WTC11 (cell line): ENCODE results near the gene ZNF674. TPM values are rescaled to one million over a fixed set of nuclear protein-coding genes. Genes with fewer than 3 reads are reported as not detected.

ENCODE experiments used
- ATAC-seq: fragments of 200-7000 bp; cut with Tn5 transposase; 2 replicates; pipeline ENCODE4 v1.10.0; 2021; ENCODE audit warnings: mild to moderate bottlenecking, moderate library complexity
- CTCF ChIA-PET: fragments of 300-600 bp; sonication (Branson Sonifier 250); formaldehyde crosslinking; loops from one replicate; lab custom pipeline; 2021; ENCODE audit warnings: antibody characterized with exemption; lab: Charles Lee
- POLR2A ChIA-PET: fragments of 350-600 bp; sonication (Branson Sonifier 250); formaldehyde crosslinking; loops from one replicate; lab custom pipeline; 2021; ENCODE audit warnings: antibody characterized with exemption; lab: Charles Lee
- DNase-seq: peaks from one replicate; pipeline ENCODE4 v3.0.0; 2021; ENCODE audit warnings: low spot score
- H3K27ac Mint-ChIP-seq: 2 replicates; pipeline ENCODE4 v1.8.0; 2021; ENCODE audit warnings: mixed read lengths
- H3K27me3 Mint-ChIP-seq: 2 replicates; pipeline ENCODE4 v1.8.0; 2021; ENCODE audit warnings: low read depth, mild to moderate bottlenecking, moderate library complexity, mixed read lengths
- H3K36me3 Mint-ChIP-seq: 2 replicates; pipeline ENCODE4 v1.8.0; 2021; ENCODE audit warnings: mixed read lengths
- H3K4me1 Mint-ChIP-seq: 2 replicates; pipeline ENCODE4 v1.8.0; 2022; ENCODE audit warnings: mixed read lengths
- H3K4me3 Mint-ChIP-seq: 2 replicates; pipeline ENCODE4 v1.8.0; 2021; ENCODE audit warnings: mild to moderate bottlenecking, moderate library complexity, mixed read lengths
- H3K9me3 Mint-ChIP-seq: 2 replicates; pipeline ENCODE4 v1.8.0; 2021; ENCODE audit warnings: mixed read lengths
- AR ChIP-seq: fragments of 250-450 bp; sonication (Bioruptor Pico); IDR thresholded peaks from 2 replicates; pipeline ENCODE4 v1.9.0; 2021; ENCODE audit warnings: mild to moderate bottlenecking
- GABPB1 ChIP-seq: sonication (generic); formaldehyde crosslinking; IDR thresholded peaks from 2 replicates; pipeline ENCODE4 v1.8.1; 2023; ENCODE audit warnings: mild to moderate bottlenecking, missing genetic modification reagents
- MAX ChIP-seq: sonication (generic); formaldehyde crosslinking; IDR thresholded peaks from 2 replicates; pipeline ENCODE4 v1.8.0; 2022; ENCODE audit warnings: mild to moderate bottlenecking, missing genetic modification reagents
- MXD4 ChIP-seq: fragments of 250-450 bp; sonication (Bioruptor Pico); IDR thresholded peaks from 2 replicates; pipeline ENCODE4 v1.8.0; 2021; ENCODE audit warnings: mild to moderate bottlenecking, moderate library complexity, borderline replicate concordance
- MYBL2 ChIP-seq: sonication (generic); formaldehyde crosslinking; IDR thresholded peaks from 2 replicates; pipeline ENCODE4 v1.8.1; 2023; ENCODE audit warnings: mild to moderate bottlenecking, moderate library complexity, missing genetic modification reagents
- NFATC4 ChIP-seq: fragments of 250-450 bp; sonication (Bioruptor Pico); IDR thresholded peaks from 2 replicates; pipeline ENCODE4 v1.9.0; 2021; ENCODE audit warnings: mild to moderate bottlenecking
- PRRX2 ChIP-seq: fragments of 250-450 bp; sonication (Bioruptor Pico); IDR thresholded peaks from 2 replicates; pipeline ENCODE4 v1.8.0; 2021; ENCODE audit warnings: mild to moderate bottlenecking
- STAT6 ChIP-seq: sonication (generic); formaldehyde crosslinking; conservative IDR thresholded peaks from 2 replicates; pipeline ENCODE4 v1.8.1; 2023; ENCODE audit warnings: mild to moderate bottlenecking, low read depth, missing genetic modification reagents, moderate library complexity
- ZBTB43 ChIP-seq: sonication (generic); formaldehyde crosslinking; IDR thresholded peaks from 2 replicates; pipeline ENCODE4 v1.8.1; 2023; ENCODE audit warnings: mild to moderate bottlenecking, missing genetic modification reagents
- ZNF263 ChIP-seq: sonication (generic); formaldehyde crosslinking; IDR thresholded peaks from 2 replicates; pipeline ENCODE4 v1.8.1; 2022; ENCODE audit warnings: low read depth, mild to moderate bottlenecking, moderate library complexity, missing genetic modification reagents
- ZNF512 ChIP-seq: sonication (generic); formaldehyde crosslinking; IDR thresholded peaks from 2 replicates; pipeline ENCODE4 v1.8.1; 2022; ENCODE audit warnings: missing genetic modification reagents, borderline replicate concordance
- total RNA-seq: library from RNA; stranded (reverse); gene quantifications from 3 replicates; pipeline ENCODE4 v1.2.3, GENCODE V29; 2021

ZNF674 gene
- total RNA-seq, 1 experiment from 2014 or later, result 7.0 TPM

GRCh38 chrX:46580613-46581012, 35.4 kb upstream of the ZNF674 start (continued):
- TF ChIP-seq STAT6, result no peak

GRCh38 chrX:46579250-46579649, 34.0 kb upstream of the ZNF674 start:
- ATAC-seq, result no peak
- 0 out of 2 replicates have a peak, but pooled peaks cover 3% of the 10 kb centered on the region for H3K36me3 Mint-ChIP-seq
- DNase-seq, result no peak
- POLR2A ChIA-PET, result no interaction called here
- peaks cover 3% of the 10 kb centered on the region; the same call in 1 of the 2 replicates for H3K27me3 Mint-ChIP-seq
- no peak overlapping the region for H3K4me3 Mint-ChIP-seq
- CTCF ChIA-PET, result no interaction called here
- H3K9me3 Mint-ChIP-seq, result no peaks in the 10 kb centered on the region
- H3K4me1 Mint-ChIP-seq, result peaks cover 40% of the 10 kb centered on the region
- no peak overlapping the region for H3K27ac Mint-ChIP-seq
- no peak for TF ChIP-seq PRRX2
- TF ChIP-seq, all 79 proteins: peak for 0

- ChIA-PET POLR2A (no interaction called here), CTCF (no interaction called here)
- no peak for DNase-seq
- peaks cover 32% of the 10 kb centered on the region for H3K4me1 Mint-ChIP-seq
- H3K4me3 Mint-ChIP-seq, result peak overlapping the region; percentile 82
- H3K27me3 Mint-ChIP-seq, result peaks cover 3% of the 10 kb centered on the region; the same call in 1 of the 2 replicates
- H3K9me3 Mint-ChIP-seq, result no peaks in the 10 kb centered on the region
- H3K36me3 Mint-ChIP-seq, result 0 out of 2 replicates have a peak, but pooled peaks cover 3% of the 10 kb centered on the region
- H3K27ac Mint-ChIP-seq, result no peak overlapping the region
- TF ChIP-seq NFATC4 (CRISPR knock-in tag) (no peak), MXD4 (no peak)
- ATAC-seq, result no peak
These were observed 32.2 kb upstream of the ZNF674 start for GRCh38 chrX:46577221-46578005.

- Mint-ChIP-seq H3K27me3 (peaks cover 3% of the 10 kb centered on the region), H3K4me3 (peak overlapping the region; percentile 82), H3K4me1 (peaks cover 36% of the 10 kb centered on the region), H3K36me3 (0 out of 2 replicates have a peak, but pooled peaks cover 3% of the 10 kb centered on the region), H3K27ac (no peak overlapping the region), H3K9me3 (no peaks in the 10 kb centered on the region)
- DNase-seq (no peak), ATAC-seq (no peak)
- ChIA-PET POLR2A (no interaction called here), CTCF (interaction anchor here (0.7 to 0.8 kb wide), 3 partner anchors 10 to 22 kb away, joined by 3 to 4 read pairs (median 4); no protein-coding TSS in a partner anchor)
- TF ChIP-seq ZNF263 (CRISPR knock-in tag), result no peak
- no peak for TF ChIP-seq GABPB1
- TF ChIP-seq MYBL2 (CRISPR knock-in tag), result no peak
- TF ChIP-seq ZBTB43 (CRISPR knock-in tag), result no peak
- TF ChIP-seq MAX (CRISPR knock-in tag), result no peak
- TF ChIP-seq ZNF512 (CRISPR knock-in tag), result no peak
- TF ChIP-seq AR (CRISPR knock-in tag), result no peak
These were observed 31.2 kb upstream of the ZNF674 start for GRCh38 chrX:46576458-46576857.
